ENCODE data around the gene STEAP2.

Gene STEAP2

DNA sequence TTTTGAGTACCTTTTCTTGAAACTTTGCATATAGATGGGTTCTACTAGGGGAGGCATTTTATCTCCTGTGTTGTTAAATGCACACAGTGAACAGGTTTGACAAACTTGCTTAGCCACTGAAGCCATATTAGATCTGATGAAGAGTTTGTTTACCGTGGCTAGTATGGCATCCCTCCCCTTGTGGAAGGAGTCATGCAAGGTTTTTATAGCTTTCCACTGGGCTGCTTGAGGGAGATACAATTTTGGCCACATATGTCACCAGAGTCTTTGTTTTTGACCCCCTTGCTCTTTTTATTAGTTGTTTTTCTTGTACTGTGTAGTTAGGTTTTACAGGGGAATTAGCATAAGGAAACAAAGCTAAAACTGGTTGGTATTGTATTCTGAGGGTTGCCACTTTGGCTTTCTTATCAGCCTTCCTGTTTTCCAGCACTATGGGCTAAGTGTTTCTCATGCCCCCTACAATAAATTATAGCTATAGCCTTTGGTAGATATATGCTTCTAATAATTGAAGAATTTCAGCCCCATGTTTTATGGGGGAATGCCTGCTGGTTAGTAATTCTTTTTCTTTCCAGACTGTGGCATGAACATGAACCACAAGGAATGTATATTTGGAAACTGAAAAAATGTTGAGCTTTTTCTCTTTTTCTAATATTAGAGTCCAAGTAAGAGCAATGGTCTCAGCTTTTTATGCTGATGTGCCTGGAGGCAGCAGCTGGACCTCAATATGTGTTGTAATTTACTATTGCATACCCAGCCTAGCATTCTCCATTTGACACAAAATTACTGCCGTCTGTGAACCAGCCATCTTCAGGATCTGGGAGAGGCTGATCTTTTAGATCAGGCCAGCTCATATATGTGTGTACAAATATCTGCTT is 18.4 kb upstream of the STEAP2 start:
- peak; percentile 57 for DNase-seq (ENCODE audit: low spot score)

GRCh38 chr7:90194911-90195809 is 16.4 kb upstream of the STEAP2 start:
- DNase-seq (ENCODE audit: low spot score), result no peak

DNA sequence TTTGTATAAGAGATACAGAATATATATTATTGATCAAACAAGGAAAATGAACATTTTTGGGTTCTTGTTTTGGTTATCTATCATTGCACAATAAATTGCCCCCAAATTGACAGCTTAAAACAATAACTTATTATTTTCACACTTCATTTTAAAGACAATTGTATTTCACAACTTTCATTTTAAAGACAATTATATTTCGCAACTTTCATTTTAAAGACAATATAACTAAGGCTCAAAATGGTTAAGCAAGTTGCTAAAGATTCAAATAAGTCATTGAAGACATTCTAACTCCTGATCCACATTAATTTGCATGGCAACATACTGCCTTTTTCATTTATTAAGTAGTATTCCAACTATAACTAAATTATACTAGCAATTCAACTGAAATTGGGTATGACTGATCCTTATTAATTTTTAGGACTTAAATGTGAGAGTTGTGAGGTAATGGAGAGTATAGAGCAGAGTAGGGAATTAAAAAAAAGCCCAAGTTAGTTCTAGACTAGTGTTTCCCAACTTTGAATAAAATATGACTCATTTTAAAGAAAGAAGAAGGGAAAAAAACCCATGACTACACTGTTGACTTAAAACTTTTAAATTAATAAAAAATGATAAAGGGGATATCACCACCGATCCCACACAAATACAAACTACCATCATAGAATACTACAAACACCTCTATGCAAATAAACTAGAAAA is 9.9 kb upstream of the STEAP2 start:
- DNase-seq (ENCODE audit: low spot score), result no peak

DNA sequence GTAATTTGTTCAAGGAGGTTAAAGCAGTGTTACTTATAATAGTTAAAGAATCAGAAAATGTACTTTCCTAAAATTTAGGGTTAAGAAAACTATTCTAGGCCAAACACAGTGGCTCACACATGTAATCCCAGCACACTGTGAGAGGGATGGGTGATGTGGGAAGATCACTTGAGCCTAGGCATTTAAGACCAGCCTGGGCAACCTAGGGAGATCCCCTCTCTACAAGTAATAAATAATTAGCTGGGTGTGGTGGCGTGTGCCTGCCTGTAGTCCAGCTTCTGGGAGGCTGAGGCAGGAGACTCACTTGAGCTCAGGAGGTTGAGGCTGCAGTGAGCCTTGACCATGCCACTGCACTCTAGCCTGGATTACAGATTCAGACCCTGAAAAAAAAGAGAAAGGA is 3.6 kb upstream of the STEAP2 start:
- no peak for DNase-seq (ENCODE audit: low spot score)

- DNase-seq (ENCODE audit: low spot score), result no peak
These were observed 1.8 kb upstream of the STEAP2 start for GRCh38 chr7:90209776-90210175.

GRCh38 chr7:90210475-90210874 is 1.1 kb upstream of the STEAP2 start:
- DNase-seq (ENCODE audit: low spot score), result no peak

- DNase-seq (ENCODE audit: low spot score), result no peak
These were observed 559 bp upstream of the STEAP2 start for GRCh38 chr7:90210981-90211380.

GRCh38 chr7:90212149-90212495 is 582 bp downstream of the STEAP2 start:
- no peak for DNase-seq (ENCODE audit: low spot score)

- DNase-seq (ENCODE audit: low spot score), result no peak
These were observed 2.0 kb downstream of the STEAP2 start for GRCh38 chr7:90213521-90213920.

DNA sequence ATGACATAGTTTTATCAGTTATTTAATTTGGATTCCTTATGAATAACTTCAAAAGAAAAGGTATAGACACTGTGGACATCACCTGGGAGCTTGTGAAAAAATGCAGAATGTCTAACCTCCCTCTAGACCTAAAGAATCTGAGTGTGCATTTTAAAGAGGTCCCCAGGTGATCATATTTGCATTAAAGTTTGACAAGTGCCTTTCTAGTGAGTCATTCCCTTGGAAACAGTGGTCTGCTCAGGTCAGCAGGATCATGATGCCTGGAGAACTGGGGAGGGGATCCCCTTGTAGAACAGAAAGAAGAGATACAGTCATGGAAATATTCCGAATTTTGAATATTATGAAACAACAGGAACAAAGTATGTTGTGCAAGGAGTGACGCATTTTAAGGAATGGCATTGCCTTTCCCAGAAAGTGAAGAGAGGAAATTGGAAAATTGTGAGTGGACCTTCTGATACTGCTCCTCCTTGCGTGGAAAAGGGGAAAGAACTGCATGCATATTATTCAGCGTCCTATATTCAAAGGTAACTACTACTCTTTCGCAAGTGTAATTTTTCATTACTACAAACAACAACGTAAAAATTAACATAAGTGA is 4.6 kb downstream of the STEAP2 start:
- DNase-seq (ENCODE audit: low spot score), result peak; percentile 11

- no peak for DNase-seq (ENCODE audit: low spot score)
These were observed 5.2 kb downstream of the STEAP2 start for GRCh38 chr7:90216771-90217170.

- DNase-seq (ENCODE audit: low spot score), result no peak
These were observed 10.8 kb downstream of the STEAP2 start for GRCh38 chr7:90222390-90222789.

- DNase-seq (ENCODE audit: low spot score), result peak; percentile 24
These were observed 11.5 kb downstream of the STEAP2 start for GRCh38 chr7:90222811-90223725.

DNA sequence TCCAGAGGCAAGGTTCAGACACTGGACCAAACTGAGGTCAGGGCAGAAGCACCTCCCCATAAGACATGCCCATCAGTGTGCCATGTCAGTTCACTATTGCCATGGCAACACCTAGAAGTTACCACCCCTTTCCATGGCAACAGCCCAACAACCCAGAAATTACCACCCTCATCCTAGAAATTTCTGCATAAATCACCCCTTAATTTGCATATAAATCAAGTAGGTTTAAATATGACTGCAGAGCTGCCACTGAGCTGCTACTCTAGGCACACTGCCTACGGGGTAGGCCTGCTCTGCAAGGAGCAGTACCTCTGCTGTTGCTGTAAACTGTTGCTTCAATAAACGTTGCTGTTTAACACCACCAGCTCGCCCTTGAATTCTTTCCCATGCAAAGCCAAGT is 12.7 kb downstream of the STEAP2 start:
- DNase-seq (ENCODE audit: low spot score), result no peak

GRCh38 chr7:90225181-90225580 is 13.6 kb downstream of the STEAP2 start:
- DNase-seq (ENCODE audit: low spot score), result no peak

GRCh38 chr7:90225601-90226000 is 14.1 kb downstream of the STEAP2 start:
- DNase-seq (ENCODE audit: low spot score), result no peak

DNA sequence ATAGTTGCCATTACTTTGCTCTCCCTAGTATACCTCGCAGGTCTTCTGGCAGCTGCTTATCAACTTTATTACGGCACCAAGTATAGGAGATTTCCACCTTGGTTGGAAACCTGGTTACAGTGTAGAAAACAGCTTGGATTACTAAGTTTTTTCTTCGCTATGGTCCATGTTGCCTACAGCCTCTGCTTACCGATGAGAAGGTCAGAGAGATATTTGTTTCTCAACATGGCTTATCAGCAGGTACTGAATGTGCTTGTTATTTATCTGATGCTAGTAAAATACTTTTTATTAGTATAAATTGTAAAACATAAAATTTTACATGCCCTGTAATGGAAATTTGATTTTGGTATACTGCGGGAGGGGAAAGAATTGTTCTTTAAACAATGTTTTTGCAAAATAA is 15.7 kb downstream of the STEAP2 start:
- DNase-seq (ENCODE audit: low spot score), result no peak

DNA sequence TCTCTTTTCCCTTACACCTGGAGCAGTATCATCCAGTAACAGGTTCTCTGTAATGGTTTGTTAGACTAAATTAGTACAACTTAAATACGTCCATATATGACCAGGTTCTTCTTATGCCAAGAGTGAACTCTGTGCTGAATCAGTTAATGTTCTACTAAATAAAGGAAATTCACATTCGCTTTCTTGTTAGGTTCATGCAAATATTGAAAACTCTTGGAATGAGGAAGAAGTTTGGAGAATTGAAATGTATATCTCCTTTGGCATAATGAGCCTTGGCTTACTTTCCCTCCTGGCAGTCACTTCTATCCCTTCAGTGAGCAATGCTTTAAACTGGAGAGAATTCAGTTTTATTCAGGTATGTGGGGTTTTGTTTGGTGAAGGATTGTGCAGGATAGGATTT is 18.1 kb downstream of the STEAP2 start:
- no peak for DNase-seq (ENCODE audit: low spot score)

GRCh38 chr7:90230834-90231233 is 19.3 kb downstream of the STEAP2 start:
- DNase-seq (ENCODE audit: low spot score), result no peak

DNA sequence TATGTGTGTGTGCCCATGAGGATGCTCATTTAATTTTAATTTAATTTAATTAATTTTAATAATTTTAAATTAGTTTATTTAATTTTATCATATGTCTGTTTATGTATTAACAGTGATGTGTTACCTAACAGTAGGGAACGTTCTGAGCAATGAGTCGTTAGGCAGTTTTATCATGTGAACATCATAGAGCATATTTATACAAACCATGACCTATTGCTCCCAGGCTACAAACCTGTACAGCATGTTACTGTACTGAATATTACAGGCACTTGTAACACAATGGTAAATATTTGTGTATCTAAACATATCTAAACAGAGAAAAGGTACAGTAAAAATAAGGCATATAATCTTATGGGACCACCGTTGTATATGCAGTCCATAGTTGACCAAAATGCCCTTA is 19.8 kb downstream of the STEAP2 start:
- DNase-seq (ENCODE audit: low spot score), result no peak

DNA sequence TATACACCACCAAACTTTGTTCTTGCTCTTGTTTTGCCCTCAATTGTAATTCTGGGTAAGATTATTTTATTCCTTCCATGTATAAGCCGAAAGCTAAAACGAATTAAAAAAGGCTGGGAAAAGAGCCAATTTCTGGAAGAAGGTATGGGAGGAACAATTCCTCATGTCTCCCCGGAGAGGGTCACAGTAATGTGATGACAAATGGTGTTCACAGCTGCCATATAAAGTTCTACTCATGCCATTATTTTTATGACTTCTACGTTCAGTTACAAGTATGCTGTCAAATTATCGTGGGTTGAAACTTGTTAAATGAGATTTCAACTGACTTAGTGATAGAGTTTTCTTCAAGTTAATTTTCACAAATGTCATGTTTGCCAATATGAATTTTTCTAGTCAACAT is 20.9 kb downstream of the STEAP2 start:
- no peak for DNase-seq (ENCODE audit: low spot score)
